ENCODE measurements around the gene RASGRF1.

DNA sequence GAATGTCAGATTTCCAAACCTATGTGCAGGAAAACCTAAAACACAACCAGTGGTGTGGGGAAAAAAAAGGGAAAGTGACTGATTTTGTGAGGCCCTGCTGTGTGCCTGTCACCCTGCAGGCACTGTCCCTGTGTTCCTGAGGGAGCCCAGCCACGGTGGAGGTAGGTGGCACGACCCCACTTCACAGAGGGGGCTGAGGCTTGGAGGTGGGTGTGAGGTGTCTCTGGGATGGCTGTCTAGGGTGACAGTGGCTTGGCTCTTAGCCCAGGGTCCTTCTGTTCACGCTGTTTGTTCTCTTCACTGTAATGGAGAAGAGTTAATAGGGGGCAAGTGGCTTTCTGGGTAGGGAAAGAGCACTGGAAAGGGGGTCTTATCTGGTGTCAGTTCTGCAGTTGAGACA lies 22.6 kb downstream of the RASGRF1 start:
- TF ChIP-seq, protein P1, sequence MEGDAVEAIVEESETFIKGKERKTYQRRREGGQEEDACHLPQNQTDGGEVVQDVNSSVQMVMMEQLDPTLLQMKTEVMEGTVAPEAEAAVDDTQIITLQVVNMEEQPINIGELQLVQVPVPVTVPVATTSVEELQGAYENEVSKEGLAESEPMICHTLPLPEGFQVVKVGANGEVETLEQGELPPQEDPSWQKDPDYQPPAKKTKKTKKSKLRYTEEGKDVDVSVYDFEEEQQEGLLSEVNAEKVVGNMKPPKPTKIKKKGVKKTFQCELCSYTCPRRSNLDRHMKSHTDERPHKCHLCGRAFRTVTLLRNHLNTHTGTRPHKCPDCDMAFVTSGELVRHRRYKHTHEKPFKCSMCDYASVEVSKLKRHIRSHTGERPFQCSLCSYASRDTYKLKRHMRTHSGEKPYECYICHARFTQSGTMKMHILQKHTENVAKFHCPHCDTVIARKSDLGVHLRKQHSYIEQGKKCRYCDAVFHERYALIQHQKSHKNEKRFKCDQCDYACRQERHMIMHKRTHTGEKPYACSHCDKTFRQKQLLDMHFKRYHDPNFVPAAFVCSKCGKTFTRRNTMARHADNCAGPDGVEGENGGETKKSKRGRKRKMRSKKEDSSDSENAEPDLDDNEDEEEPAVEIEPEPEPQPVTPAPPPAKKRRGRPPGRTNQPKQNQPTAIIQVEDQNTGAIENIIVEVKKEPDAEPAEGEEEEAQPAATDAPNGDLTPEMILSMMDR (conservative IDR thresholded peaks at IDR 0.05): no peak
- TF ChIP-seq ZFX (IDR thresholded peaks at IDR 0.05): no peak

All from C4-2B (cell line).